GM12801 (cell line): Measurements from ENCODE around the gene CCDC136.

Experiments used
- TF ChIP-seq, protein P1 (sequence below): IDR thresholded peaks from one replicate; pipeline ENCODE4 v1.5.1; 2011; ENCODE audit warnings: control low read depth; ENCODE audit not compliant: insufficient read length; ENCODE audit errors: extremely low read depth

The CCDC136 gene

DNA sequence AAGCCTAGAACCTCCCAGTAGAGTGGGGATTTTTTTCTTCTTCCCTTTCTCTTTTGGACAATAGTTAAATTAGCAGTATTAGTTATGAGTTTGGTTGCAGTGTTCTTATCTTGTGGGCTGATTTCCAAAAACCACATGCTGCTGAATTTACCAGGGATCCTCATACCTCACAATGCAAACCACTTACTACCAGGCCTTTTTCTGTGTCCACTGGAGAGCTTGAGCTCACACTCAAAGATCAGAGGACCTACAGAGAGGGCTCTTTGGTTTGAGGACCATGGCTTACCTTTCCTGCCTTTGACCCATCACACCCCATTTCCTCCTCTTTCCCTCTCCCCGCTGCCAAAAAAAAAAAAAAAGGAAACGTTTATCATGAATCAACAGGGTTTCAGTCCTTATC is 21.5 kb upstream of the CCDC136 start:
- TF ChIP-seq, protein P1, sequence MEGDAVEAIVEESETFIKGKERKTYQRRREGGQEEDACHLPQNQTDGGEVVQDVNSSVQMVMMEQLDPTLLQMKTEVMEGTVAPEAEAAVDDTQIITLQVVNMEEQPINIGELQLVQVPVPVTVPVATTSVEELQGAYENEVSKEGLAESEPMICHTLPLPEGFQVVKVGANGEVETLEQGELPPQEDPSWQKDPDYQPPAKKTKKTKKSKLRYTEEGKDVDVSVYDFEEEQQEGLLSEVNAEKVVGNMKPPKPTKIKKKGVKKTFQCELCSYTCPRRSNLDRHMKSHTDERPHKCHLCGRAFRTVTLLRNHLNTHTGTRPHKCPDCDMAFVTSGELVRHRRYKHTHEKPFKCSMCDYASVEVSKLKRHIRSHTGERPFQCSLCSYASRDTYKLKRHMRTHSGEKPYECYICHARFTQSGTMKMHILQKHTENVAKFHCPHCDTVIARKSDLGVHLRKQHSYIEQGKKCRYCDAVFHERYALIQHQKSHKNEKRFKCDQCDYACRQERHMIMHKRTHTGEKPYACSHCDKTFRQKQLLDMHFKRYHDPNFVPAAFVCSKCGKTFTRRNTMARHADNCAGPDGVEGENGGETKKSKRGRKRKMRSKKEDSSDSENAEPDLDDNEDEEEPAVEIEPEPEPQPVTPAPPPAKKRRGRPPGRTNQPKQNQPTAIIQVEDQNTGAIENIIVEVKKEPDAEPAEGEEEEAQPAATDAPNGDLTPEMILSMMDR = no peak

DNA sequence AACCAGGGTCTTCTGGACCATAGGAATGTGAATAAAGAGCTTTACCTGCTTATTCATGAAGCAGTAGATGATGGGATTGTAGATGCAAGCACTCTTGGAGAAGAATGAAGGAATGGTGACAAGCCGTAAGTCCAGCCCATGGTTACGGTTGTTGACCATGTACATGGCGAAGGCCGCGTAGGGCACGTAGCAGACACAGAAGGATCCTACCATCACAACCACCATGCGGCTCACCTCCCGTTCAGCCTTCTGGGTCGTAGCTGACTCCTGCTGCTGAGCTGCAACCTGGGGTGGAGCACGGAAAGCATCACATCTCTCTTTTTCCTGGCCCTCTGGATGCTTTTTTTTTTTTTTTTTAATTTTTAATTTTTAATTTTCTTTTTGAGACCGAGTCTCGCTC is 18.2 kb upstream of the CCDC136 start:
- TF ChIP-seq, protein P1 = no peak

DNA sequence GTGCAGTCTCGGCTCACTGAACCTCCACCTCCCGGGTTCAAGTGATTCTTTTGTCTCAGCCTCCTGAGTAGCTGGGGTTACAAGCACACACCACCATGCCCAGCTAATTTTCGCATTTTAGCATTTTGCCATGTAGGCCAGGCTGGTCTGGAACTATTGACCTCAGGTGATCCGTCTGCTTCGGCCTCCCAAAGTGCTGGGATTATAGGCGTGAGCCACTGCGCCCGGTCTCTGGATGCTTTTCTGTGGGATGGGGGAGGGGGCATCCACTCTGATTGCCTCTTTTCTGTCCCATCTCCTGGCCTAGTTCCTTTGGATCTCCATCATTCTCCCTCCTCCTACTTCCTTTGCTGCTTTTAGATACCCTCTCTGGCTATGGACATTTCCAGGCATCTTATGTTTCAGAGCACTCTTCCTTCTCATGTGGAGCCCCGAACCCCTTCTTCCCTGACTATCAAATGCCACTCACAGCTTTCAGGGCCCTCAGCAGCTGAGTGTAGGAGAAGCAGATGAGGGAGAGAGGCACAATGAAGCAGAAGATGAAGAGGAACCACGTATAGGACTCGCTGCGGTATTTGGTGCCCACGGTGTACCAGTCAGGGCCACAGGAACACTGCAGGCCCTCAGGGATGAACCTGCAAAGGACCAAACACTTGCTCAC is 17.6 kb upstream of the CCDC136 start:
- TF ChIP-seq, protein P1 = no peak

DNA sequence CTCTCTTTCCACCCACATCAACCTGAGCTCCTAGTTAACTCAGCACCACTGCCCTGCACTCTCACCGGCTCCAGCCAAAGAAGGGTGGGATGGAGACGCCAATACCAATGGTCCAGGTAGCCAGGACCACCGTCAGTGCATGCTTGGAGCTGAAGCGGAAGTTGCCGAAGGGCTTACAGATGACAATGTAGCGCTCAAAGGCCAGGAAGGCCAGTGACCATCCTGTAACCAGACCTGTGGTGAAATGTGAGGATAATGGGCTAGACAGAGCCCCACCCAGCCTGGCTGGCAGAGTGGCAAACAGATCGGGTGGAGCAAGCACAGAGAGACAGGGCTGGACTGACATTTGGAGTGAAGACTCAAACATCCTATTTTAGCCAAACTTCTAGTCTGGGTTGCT is 16.8 kb upstream of the CCDC136 start:
- TF ChIP-seq, protein P1 = no peak

DNA sequence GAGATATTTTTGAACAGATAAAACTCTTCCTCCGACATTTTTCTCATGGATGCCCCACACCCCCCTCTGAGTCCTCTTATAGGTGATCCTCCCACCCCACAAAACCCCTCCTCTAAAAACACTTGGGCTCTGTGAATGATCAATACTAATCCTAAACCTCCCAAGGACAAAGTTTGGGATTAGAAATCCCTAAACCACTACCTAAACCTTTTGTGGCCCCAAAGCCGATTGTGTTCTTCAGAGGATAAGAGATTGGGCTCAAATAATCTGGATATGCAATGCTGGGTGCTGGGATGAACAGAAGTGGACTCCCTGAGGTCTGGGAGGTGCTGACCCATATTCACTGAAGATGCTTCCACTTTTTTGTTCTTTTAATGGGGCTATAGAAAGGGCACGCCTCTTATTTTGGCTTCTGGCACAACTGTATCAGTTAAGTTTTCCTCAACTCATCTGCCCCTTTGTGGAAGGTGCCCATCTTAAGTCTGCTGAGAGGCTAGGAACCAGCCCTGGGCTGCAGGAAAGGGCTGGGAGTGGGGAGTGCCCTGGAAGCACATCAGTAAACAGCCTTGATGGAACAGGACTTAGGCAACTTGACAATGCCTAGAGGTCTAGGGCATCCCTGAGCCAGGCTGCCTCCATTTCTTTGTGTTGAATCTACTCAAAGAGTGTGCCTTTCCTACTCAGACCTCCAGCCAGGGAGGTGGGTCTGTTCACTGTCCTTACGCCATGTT is 15.9 kb upstream of the CCDC136 start, which contains the start of gene OPN1SW:
Gene OPN1SW (minus strand): TSS at position 51 of the 731 bp plus-strand sequence. CDS start 13 bp downstream, at position 38.
- TF ChIP-seq, protein P1 = no peak

DNA sequence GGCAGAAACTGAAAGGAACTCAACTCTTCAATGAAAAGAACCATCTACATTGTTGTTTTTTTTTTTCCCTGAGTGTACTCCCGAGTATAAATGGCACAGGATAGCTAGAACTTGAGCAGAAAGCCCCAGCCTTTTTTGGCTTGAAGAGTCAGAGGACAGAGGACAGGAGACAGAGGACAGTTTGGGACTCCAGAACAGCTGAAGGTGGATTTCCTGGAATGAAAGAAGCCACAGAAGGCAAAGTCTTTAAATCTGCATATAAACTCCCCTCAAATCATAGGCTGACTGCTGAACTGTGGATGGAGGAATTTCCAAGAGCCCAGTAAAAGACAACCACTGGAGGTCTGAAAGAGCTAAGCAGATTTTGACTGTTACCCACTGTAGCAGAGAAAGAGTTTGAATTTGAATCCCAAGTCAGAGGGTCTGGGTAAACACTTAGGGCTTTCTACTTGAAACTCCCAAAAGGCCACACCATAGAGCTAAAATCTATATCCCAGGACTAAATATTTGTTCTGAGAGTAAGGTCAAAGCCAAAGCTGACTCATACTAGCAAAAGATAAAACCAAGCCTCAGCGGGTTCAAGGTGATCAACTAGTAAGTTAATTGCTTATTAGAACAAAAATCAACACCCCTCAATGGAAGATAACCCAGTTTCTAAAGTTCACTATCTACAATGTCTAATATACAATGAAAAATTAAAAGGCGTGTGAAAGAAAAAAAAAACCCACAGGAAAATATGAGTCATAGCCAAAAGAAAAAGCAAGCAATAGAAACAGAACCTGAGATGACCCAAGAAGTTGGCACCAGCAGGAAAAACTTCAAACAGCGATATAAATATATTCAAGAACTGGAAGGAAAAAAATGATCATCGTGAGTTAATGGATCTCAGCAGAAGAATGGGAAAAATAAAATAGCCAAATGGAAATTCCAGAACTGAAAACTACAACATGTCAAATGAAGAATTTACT is 14.3 kb upstream of the CCDC136 start:
- TF ChIP-seq, protein P1 = no peak

DNA sequence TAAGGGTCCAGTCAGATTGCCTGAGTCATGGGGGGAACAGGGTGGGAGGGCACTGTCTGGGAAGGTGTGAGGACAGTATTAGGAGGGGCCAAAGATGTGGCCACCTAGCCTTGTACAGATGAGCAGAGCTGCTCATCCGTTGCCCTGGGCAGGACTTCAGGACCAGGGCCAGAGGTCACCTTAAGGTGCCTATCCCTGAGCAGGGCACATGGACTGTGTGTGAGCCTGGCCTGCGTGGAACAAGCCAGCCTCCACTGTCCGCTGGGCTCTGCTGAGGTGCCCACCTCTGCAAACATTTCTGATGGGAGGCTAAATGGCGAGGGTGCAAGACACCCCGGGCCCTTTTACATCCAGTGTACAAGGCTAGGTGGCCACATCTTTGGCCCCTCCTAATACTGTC is 12.8 kb upstream of the CCDC136 start:
- TF ChIP-seq, protein P1 = no peak
